Measurements from ENCODE around the gene NAV2.

DNA sequence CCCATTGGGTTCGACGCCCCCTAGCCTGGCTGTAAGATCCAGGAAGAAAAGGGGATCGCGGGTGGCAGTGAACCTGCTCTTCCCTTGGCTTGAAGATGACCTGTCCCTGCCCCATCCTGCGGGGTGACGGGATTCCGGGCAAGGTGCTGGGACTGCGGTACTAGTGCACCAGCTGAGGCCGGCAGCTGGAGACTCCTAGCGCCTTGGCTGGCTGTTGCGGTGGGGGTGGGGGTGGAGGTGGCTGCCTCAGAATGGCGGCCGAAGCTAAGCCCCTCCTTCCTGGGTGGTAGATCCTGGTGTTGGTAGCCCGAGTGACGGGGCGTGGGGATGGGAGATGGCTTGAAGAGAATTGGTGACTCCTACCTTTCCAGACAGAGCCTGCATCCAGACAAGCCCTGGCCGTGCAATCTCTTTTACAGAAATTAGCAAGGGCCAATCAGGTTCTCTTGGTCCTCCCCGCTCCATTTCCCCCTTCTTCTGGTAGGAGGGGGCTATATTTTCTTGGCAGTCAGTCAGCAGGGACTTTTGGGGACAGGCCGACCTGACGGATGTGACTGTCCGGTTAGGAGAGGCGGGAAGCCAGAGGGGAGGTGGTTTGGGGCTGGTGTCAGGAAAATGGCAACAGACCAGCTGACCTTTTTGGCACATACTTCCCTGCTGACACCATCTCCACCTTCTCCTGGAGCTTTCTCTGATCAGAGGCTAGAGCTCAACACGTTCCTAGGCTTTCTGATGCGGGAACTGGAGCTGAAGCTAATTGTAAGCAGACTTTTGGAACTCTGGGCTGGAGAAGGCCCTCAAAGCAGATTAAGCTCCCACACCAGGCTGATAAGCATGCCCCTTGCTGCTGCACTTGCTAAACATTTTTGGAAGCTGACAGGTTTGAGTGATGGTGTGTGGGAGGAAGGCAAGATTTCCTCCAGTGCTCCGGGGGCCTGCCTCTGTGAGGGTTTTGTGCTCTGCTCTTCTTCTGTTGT lies 2.0 kb downstream of the NAV2 start:
- TF ChIP-seq, protein P1, sequence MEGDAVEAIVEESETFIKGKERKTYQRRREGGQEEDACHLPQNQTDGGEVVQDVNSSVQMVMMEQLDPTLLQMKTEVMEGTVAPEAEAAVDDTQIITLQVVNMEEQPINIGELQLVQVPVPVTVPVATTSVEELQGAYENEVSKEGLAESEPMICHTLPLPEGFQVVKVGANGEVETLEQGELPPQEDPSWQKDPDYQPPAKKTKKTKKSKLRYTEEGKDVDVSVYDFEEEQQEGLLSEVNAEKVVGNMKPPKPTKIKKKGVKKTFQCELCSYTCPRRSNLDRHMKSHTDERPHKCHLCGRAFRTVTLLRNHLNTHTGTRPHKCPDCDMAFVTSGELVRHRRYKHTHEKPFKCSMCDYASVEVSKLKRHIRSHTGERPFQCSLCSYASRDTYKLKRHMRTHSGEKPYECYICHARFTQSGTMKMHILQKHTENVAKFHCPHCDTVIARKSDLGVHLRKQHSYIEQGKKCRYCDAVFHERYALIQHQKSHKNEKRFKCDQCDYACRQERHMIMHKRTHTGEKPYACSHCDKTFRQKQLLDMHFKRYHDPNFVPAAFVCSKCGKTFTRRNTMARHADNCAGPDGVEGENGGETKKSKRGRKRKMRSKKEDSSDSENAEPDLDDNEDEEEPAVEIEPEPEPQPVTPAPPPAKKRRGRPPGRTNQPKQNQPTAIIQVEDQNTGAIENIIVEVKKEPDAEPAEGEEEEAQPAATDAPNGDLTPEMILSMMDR (conservative IDR thresholded peaks at IDR 0.05 in 1 of 2, IDR thresholded peaks at IDR 0.05 in 1 of 2; ENCODE audit: low read depth in 1 of 2, low read length in 2 of 2) = no peak
- TF ChIP-seq EZH2 (IDR thresholded peaks at IDR 0.05; ENCODE audit: low read length, missing control alignments) = no peak
